K562 (cell line): ENCODE measurements around the gene PLAC8L1. TPM values are rescaled to one million over a fixed set of nuclear protein-coding genes. Genes with fewer than 3 reads are reported as not detected.
A peak's percentile ranks its signal among the peaks of the same experiment; 100 is the strongest.

Experiments used
- ARID1B ChIP-seq: fragments of 450-650 bp; IDR thresholded peaks from 2 replicates; pipeline ENCODE4 v1.6.1; 2016; ENCODE audit warnings: antibody characterized with exemption, mild to moderate bottlenecking, inconsistent platforms
- BDP1 ChIP-seq: IDR thresholded peaks from 3 replicates; pipeline ENCODE4 v1.6.1; 2011; ENCODE audit not compliant: insufficient read length, insufficient read depth
- LCOR ChIP-seq: sonication (generic); formaldehyde crosslinking; IDR thresholded peaks from 2 replicates; pipeline ENCODE4 v1.8.0; 2022; ENCODE audit warnings: mild to moderate bottlenecking, missing genetic modification reagents
- STAT5A ChIP-seq: IDR thresholded peaks from 2 replicates; pipeline ENCODE4 v1.6.1; 2012; ENCODE audit warnings: low read length, inconsistent platforms, borderline replicate concordance
- ZBTB33 ChIP-seq: sonication (generic); formaldehyde crosslinking; IDR thresholded peaks from 2 replicates; pipeline ENCODE4 v1.8.1; 2023; ENCODE audit warnings: mild to moderate bottlenecking, missing genetic modification reagents
- ZNF217 ChIP-seq: sonication (generic); formaldehyde crosslinking; IDR thresholded peaks from 2 replicates; pipeline ENCODE4 v1.8.0; 2022; ENCODE audit warnings: mild to moderate bottlenecking, missing genetic modification reagents
- ZNF224 ChIP-seq: sonication (generic); formaldehyde crosslinking; IDR thresholded peaks from 2 replicates; pipeline ENCODE4 v1.8.0; 2022; ENCODE audit warnings: mild to moderate bottlenecking, missing genetic modification reagents
- ZNF395 ChIP-seq: fragments of 200-800 bp; sonication (Bioruptor generic); IDR thresholded peaks from 2 replicates; pipeline ENCODE4 v1.6.1; 2017; ENCODE audit warnings: missing genetic modification characterization, missing compliant biosample characterization
- ZNF639 ChIP-seq, 2 experiments: fragments of 200-800 bp in 1 of 2; sonication (Bioruptor generic) in 1 of 2; sonication (generic) in 1 of 2; formaldehyde crosslinking in 1 of 2; IDR thresholded peaks in 1 of 2; conservative IDR thresholded peaks in 1 of 2; 2 replicates each; pipeline versions ENCODE4 v1.5.0 to v1.6.1; 2016 to 2020; ENCODE audit warnings: missing compliant biosample characterization in 1 of 2, missing genetic modification characterization in 1 of 2, missing genetic modification reagents in 1 of 2
- polyA plus RNA-seq, 8 experiments: library from polyadenylated mRNA; depleted of rRNA in 4 of 8; stranded (reverse) in 5 of 8; unstranded in 3 of 8; fragments of >200 nt; fragmentation: Nextera tagmentation in 2 of 8; fragmentation: Illumina TruSeq in 1 of 8; extraction: Ambion mirVana in 2 of 8; extraction: Trizol in 1 of 8; gene quantifications; 2 replicates each; pipeline versions ENCODE4 v1.2.1 to v1.2.3, GENCODE V29; 2011 to 2014; ENCODE audit warnings: inconsistent platforms in 1 of 8, missing spikeins in 1 of 8
- total RNA-seq, 7 experiments: library from RNA; depleted of rRNA in 6 of 7; stranded (reverse); fragments of >200 nt in 6 of 7; fragmentation: Illumina TruSeq in 2 of 7; extraction: Trizol in 2 of 7; gene quantifications; 2 replicates each; pipeline versions ENCODE4 v1.2.1 to v1.2.3, GENCODE V29; 2011 to 2021; ENCODE audit warnings: low replicate concordance in 1 of 7

PLAC8L1 gene
- total and polyA plus RNA-seq, 9 of the 15 experiments (the other 6 are each of a cell fraction or from before 2014, with no cell fraction given): 0.10 to 0.43 (median 0.26) TPM; not detected in 3

- TF ChIP-seq ARID1B (peak; percentile 94), ZNF217 (CRISPR knock-in tag) (no peak), ZBTB33 (CRISPR knock-in tag) (no peak), ZNF224 (no peak), ZNF639 (CRISPR knock-in tag; conservative IDR thresholded peaks at IDR 0.05 in 1 of 2, IDR thresholded peaks at IDR 0.05 in 1 of 2) (no peak), ZNF395 (CRISPR knock-in tag) (peak; percentile 41; the same call in 1 of the 2 replicates), BDP1 (no peak), STAT5A (peak; percentile 77), LCOR (CRISPR knock-in tag) (no peak)
These were observed 6.0 kb upstream of the PLAC8L1 start (continued) for GRCh38 chr5:146111409-146111808.
